ENCODE results near the gene PIEZO1.

PIEZO1 gene

GRCh38 chr16:88754109-88754911, 30.7 kb downstream of the PIEZO1 start:
- Histone ChIP-seq H3K9me3 (ENCODE audit: control insufficient read depth, insufficient read depth, low read length) (no peaks in the 10 kb centered on the region), H3K36me3 (ENCODE audit: insufficient read depth, low read length) (no peaks in the 10 kb centered on the region), H3K9ac (ENCODE audit: low read depth, low read length) (no peak overlapping the region), H3K4me1 (ENCODE audit: insufficient read depth, low read length) (peaks cover 11% of the 10 kb centered on the region; the same call in 1 of the 2 replicates)

- H3K36me3 ChIP-seq (ENCODE audit: insufficient read depth, low read length), result no peaks in the 10 kb centered on the region
- no peak overlapping the region for H3K9ac ChIP-seq (ENCODE audit: low read depth, low read length)
- H3K4me1 ChIP-seq (ENCODE audit: insufficient read depth, low read length), result peaks cover 11% of the 10 kb centered on the region; the same call in 1 of the 2 replicates
- no peaks in the 10 kb centered on the region for H3K9me3 ChIP-seq (ENCODE audit: control insufficient read depth, insufficient read depth, low read length)
Measured at GRCh38 chr16:88753602-88754001, 31.4 kb downstream of the PIEZO1 start.

- Histone ChIP-seq H3K9me3 (ENCODE audit: control insufficient read depth, insufficient read depth, low read length) (no peaks in the 10 kb centered on the region), H3K36me3 (ENCODE audit: insufficient read depth, low read length) (no peaks in the 10 kb centered on the region), H3K4me1 (ENCODE audit: insufficient read depth, low read length) (peaks cover 11% of the 10 kb centered on the region; the same call in 1 of the 2 replicates), H3K9ac (ENCODE audit: low read depth, low read length) (no peak overlapping the region)
Measured at GRCh38 chr16:88753191-88753590, 31.8 kb downstream of the PIEZO1 start.

DNA sequence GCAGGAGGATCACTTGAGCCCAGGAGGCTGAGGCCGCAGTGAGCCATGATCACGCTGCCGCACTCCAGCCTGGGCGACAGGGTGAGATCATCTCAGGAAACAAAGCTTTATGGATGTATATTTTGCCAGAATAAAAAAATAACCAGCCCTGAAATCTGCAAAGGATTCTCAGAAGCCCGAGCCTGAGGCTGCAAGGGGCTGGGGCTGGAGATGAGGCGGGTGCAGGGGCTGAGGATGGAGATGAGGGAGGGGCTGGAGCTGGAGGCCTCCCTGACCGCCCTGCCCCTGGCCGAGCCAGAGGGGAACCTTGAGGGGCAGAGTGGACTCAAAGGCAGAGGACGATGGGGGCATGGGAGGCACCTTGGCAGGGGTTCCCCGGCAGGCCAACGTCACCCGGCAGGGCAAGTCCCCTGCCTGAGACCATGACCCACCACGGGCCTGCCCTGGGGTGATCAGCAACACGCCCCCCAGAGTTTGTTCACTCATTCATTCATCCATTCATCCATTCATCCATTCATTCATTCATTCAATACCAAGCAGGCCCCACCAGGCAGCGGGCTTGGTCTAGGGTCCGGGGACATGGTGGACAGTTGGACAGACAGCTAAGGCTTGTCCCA, 32.5 kb downstream of the PIEZO1 start:
- no peak overlapping the region for H3K9ac ChIP-seq (ENCODE audit: low read depth, low read length)
- peaks cover 11% of the 10 kb centered on the region; the same call in 1 of the 2 replicates for H3K4me1 ChIP-seq (ENCODE audit: insufficient read depth, low read length)
- no peaks in the 10 kb centered on the region for H3K36me3 ChIP-seq (ENCODE audit: insufficient read depth, low read length)
- no peaks in the 10 kb centered on the region for H3K9me3 ChIP-seq (ENCODE audit: control insufficient read depth, insufficient read depth, low read length)

- H3K4me1 ChIP-seq (ENCODE audit: insufficient read depth, low read length), result peaks cover 15% of the 10 kb centered on the region; the same call in 1 of the 2 replicates
- H3K36me3 ChIP-seq (ENCODE audit: insufficient read depth, low read length), result no peaks in the 10 kb centered on the region
- no peak overlapping the region for H3K9ac ChIP-seq (ENCODE audit: low read depth, low read length)
Measured at GRCh38 chr16:88750854-88751253, 34.2 kb downstream of the PIEZO1 start.

DNA sequence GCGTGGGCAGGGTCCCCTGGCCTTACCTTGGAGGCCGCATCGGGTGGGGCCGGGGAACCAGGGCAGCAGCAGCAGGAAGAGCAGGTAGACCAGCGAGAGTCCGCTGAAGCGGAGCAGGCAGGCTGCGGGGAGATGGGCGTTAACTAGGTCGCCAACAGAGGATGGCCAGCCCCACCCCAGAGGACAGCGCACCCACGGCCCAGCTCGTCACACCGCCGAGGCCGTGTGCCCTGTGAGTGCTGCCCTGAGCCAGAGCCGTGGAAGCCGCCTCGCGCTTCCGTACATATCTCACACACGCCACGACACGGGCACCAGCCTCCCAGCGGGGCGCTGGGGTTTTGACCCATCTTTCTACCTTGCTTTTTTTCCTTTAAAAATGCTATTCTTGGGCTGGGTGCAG, 35.7 kb downstream of the PIEZO1 start:
- H3K9ac ChIP-seq (ENCODE audit: low read depth, low read length), result no peak overlapping the region
- H3K4me1 ChIP-seq (ENCODE audit: insufficient read depth, low read length), result peaks cover 15% of the 10 kb centered on the region; the same call in 1 of the 2 replicates
- H3K36me3 ChIP-seq (ENCODE audit: insufficient read depth, low read length), result no peaks in the 10 kb centered on the region
- H3K9me3 ChIP-seq (ENCODE audit: control insufficient read depth, insufficient read depth, low read length), result no peaks in the 10 kb centered on the region

More at GRCh38 chr16:88750854-88751253, 34.2 kb downstream of the PIEZO1 start:
- H3K9me3 ChIP-seq (ENCODE audit: control insufficient read depth, insufficient read depth, low read length), result no peaks in the 10 kb centered on the region

- no peaks in the 10 kb centered on the region for H3K36me3 ChIP-seq (ENCODE audit: insufficient read depth, low read length)
- no peak overlapping the region for H3K9ac ChIP-seq (ENCODE audit: low read depth, low read length)
- peaks cover 11% of the 10 kb centered on the region; the same call in 1 of the 2 replicates for H3K4me1 ChIP-seq (ENCODE audit: insufficient read depth, low read length)
- no peaks in the 10 kb centered on the region for H3K9me3 ChIP-seq (ENCODE audit: control insufficient read depth, insufficient read depth, low read length)
Measured at GRCh38 chr16:88748364-88748763, 36.7 kb downstream of the PIEZO1 start.

GRCh38 chr16:88747588-88748301, 37.3 kb downstream of the PIEZO1 start:
- H3K36me3 ChIP-seq (ENCODE audit: insufficient read depth, low read length), result no peaks in the 10 kb centered on the region
- H3K4me1 ChIP-seq (ENCODE audit: insufficient read depth, low read length), result peaks cover 11% of the 10 kb centered on the region; the same call in 1 of the 2 replicates
- H3K9me3 ChIP-seq (ENCODE audit: control insufficient read depth, insufficient read depth, low read length), result no peaks in the 10 kb centered on the region
- no peak overlapping the region for H3K9ac ChIP-seq (ENCODE audit: low read depth, low read length)

- peaks cover 11% of the 10 kb centered on the region; the same call in 1 of the 2 replicates for H3K4me1 ChIP-seq (ENCODE audit: insufficient read depth, low read length)
- H3K9me3 ChIP-seq (ENCODE audit: control insufficient read depth, insufficient read depth, low read length), result no peaks in the 10 kb centered on the region
- no peaks in the 10 kb centered on the region for H3K36me3 ChIP-seq (ENCODE audit: insufficient read depth, low read length)
- no peak overlapping the region for H3K9ac ChIP-seq (ENCODE audit: low read depth, low read length)
Measured at GRCh38 chr16:88746506-88746905, 38.5 kb downstream of the PIEZO1 start.

- Histone ChIP-seq H3K36me3 (ENCODE audit: insufficient read depth, low read length) (no peaks in the 10 kb centered on the region), H3K9me3 (ENCODE audit: control insufficient read depth, insufficient read depth, low read length) (no peaks in the 10 kb centered on the region), H3K4me1 (ENCODE audit: insufficient read depth, low read length) (peaks cover 11% of the 10 kb centered on the region; the same call in 1 of the 2 replicates), H3K9ac (ENCODE audit: low read depth, low read length) (no peak overlapping the region)
Measured at GRCh38 chr16:88744577-88745521, 40.2 kb downstream of the PIEZO1 start.

DNA sequence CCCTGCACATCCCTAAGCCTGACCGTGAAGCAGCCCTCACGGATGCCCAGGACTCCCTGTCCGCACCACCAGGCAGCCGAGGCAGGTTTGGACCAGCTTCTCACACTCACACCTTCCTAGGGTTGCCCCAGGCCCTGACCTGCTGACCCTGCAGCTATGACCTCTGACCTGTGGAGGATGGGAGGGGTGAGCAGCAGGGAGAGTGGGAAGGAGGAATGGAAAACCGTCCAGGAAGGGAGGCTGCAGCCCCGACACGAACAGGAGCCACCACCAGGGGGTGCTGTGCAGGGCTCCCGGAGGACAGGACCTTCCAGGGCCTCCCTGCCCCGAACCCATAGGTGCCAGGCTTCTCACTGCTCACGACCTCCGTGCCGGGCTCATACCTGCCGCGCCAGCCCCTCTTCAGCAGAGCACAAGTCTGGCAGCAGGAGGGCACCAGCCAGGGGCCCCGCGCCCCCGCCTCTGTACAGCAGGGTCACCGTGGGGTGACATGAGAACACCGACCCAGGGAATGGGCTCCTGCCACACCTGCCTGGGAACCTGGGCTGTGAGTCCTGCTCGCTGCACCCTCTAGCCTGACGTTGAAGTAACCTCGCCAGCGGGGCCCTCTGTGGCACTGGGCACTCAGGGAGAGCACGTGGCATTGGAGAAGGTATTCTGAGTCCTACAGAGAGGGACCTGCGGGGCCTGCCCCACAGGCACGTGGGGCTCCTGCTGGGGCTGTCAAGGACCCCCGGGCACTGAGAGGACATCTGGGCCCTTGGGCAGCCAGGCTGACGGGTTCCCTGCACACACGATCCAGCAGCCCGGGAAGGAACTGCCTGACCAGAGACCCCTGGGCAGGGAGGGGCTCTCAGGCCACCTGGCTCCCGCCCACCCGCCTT, 41.1 kb downstream of the PIEZO1 start:
- no peaks in the 10 kb centered on the region for H3K36me3 ChIP-seq (ENCODE audit: insufficient read depth, low read length)
- no peak overlapping the region for H3K9ac ChIP-seq (ENCODE audit: low read depth, low read length)
- H3K9me3 ChIP-seq (ENCODE audit: control insufficient read depth, insufficient read depth, low read length), result no peaks in the 10 kb centered on the region
- peaks cover 11% of the 10 kb centered on the region; the same call in 1 of the 2 replicates for H3K4me1 ChIP-seq (ENCODE audit: insufficient read depth, low read length)

GRCh38 chr16:88742896-88743605, 42.0 kb downstream of the PIEZO1 start:
- H3K9ac ChIP-seq (ENCODE audit: low read depth, low read length), result no peak overlapping the region
- peaks cover 11% of the 10 kb centered on the region; the same call in 1 of the 2 replicates for H3K4me1 ChIP-seq (ENCODE audit: insufficient read depth, low read length)
- H3K36me3 ChIP-seq (ENCODE audit: insufficient read depth, low read length), result no peaks in the 10 kb centered on the region

More at GRCh38 chr16:88742896-88743605, 42.0 kb downstream of the PIEZO1 start:
- no peaks in the 10 kb centered on the region for H3K9me3 ChIP-seq (ENCODE audit: control insufficient read depth, insufficient read depth, low read length)

Data from ES-I3 (cell line).